ENCODE results near the gene PLEKHO2. TPM values are rescaled to one million over a fixed set of nuclear protein-coding genes. Genes with fewer than 3 reads are reported as not detected.

Gene PLEKHO2
- total RNA-seq, 1 experiment from 2014 or later = 4.5 TPM

DNA sequence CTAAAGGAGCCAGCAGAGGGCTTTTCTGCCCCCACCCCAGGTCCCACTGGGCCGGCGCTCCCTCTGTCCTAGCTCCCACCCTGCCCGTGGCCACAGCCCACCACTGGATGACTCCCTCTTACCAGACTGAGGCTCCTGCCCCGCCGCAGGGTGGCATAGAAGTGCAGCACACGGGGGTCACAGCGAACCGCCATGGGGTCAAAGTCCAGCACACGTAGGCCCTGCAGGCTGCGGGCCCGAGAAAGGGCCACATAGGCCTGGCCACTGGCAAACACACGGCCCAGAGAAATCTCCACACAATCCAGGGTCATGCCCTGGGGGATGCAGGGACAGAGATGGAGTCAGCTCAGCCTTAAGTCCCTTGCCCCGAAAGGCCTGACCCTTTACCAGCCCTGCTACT lies 25.3 kb upstream of the PLEKHO2 start:
- H3K4me1 Mint-ChIP-seq (ENCODE audit: low read depth, unreplicated experiment) = no peaks in the 10 kb centered on the region
- CTCF ChIA-PET = no interaction called here
- no peaks in the 10 kb centered on the region for H3K27me3 Mint-ChIP-seq (ENCODE audit: insufficient read depth, unreplicated experiment)
- Histone ChIP-seq H3K4me1 (no peaks in the 10 kb centered on the region), H3K4me3 (ENCODE audit: low read depth, low read length) (no peak overlapping the region), H3K36me3 (ENCODE audit: control insufficient read depth, insufficient read depth, low read length) (no peaks in the 10 kb centered on the region; the same call in 1 of the 2 replicates), H3K27me3 (replicated peaks; ENCODE audit: control insufficient read depth, insufficient read depth, low read length) (no peaks in the 10 kb centered on the region), H3K9me3 (no peaks in the 10 kb centered on the region)
- peaks cover 38% of the 10 kb centered on the region for H3K36me3 Mint-ChIP-seq (ENCODE audit: insufficient read depth, unreplicated experiment)
- BruUV-seq (replicated peaks) = no TSS peak
- DNase-seq = no peak
- TF ChIP-seq, protein P1, sequence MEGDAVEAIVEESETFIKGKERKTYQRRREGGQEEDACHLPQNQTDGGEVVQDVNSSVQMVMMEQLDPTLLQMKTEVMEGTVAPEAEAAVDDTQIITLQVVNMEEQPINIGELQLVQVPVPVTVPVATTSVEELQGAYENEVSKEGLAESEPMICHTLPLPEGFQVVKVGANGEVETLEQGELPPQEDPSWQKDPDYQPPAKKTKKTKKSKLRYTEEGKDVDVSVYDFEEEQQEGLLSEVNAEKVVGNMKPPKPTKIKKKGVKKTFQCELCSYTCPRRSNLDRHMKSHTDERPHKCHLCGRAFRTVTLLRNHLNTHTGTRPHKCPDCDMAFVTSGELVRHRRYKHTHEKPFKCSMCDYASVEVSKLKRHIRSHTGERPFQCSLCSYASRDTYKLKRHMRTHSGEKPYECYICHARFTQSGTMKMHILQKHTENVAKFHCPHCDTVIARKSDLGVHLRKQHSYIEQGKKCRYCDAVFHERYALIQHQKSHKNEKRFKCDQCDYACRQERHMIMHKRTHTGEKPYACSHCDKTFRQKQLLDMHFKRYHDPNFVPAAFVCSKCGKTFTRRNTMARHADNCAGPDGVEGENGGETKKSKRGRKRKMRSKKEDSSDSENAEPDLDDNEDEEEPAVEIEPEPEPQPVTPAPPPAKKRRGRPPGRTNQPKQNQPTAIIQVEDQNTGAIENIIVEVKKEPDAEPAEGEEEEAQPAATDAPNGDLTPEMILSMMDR (IDR thresholded peaks at IDR 0.05; ENCODE audit: insufficient read depth in 1 of 2, low read depth in 1 of 2, low read length in 1 of 2, severe bottlenecking in 1 of 2, unreplicated experiment in 1 of 2) = no peak
- intact Hi-C loops (cut with micrococcal nuclease; ENCODE audit: unreplicated experiment) = no loop called here
- no peak overlapping the region for H3K4me3 Mint-ChIP-seq (ENCODE audit: unreplicated experiment)
- no peak overlapping the region for H3K27ac Mint-ChIP-seq (ENCODE audit: unreplicated experiment)
- POLR2A ChIA-PET = no interaction called here
- H3K9me3 Mint-ChIP-seq (ENCODE audit: unreplicated experiment) = no peaks in the 10 kb centered on the region

DNA sequence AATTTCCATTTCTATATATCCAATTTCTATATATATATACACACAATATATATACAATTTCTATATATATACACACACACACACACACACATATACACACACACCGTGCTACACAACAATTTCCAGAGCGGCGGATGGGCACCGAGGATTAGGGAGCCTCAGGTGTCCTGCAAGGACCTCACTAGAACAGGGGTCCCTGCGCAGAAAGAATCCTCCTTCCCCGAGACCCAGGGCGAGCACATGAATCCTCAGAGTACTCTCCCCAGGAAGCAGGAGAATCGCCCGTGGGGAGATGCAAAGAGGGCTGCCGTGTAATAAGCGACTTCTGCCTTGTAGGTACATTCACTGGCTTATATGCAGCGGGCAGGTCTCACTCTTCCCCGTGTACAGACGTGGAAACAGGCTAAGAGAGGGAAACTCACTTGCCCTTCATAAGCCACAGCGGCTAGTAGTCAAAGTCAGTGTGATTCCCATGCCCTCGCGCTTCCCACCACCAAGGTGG lies 16.7 kb upstream of the PLEKHO2 start:
- Mint-ChIP-seq H3K4me1 (ENCODE audit: low read depth, unreplicated experiment) (no peaks in the 10 kb centered on the region), H3K27ac (ENCODE audit: unreplicated experiment) (peak overlapping the region; percentile 93), H3K4me3 (ENCODE audit: unreplicated experiment) (peak overlapping the region; percentile 75), H3K27me3 (ENCODE audit: insufficient read depth, unreplicated experiment) (no peaks in the 10 kb centered on the region), H3K9me3 (ENCODE audit: unreplicated experiment) (no peaks in the 10 kb centered on the region), H3K36me3 (ENCODE audit: insufficient read depth, unreplicated experiment) (peaks cover 32% of the 10 kb centered on the region)
- TF ChIP-seq, protein P1 (IDR thresholded peaks at IDR 0.05; ENCODE audit: insufficient read depth in 1 of 2, low read depth in 1 of 2, low read length in 1 of 2, severe bottlenecking in 1 of 2, unreplicated experiment in 1 of 2) = no peak
- H3K9me3 ChIP-seq = no peaks in the 10 kb centered on the region
- peaks cover 3% of the 10 kb centered on the region; the same call in 1 of the 2 replicates for H3K4me1 ChIP-seq
- no peaks in the 10 kb centered on the region for H3K27me3 ChIP-seq (replicated peaks; ENCODE audit: control insufficient read depth, insufficient read depth, low read length)
- peak in 1 of 2 experiments; percentile 25 for DNase-seq
- TSS peak; percentile 80 for BruUV-seq (replicated peaks)
- no peaks in the 10 kb centered on the region for H3K36me3 ChIP-seq (ENCODE audit: control insufficient read depth, insufficient read depth, low read length)
- peak overlapping the region; percentile 67 for H3K4me3 ChIP-seq (ENCODE audit: low read depth, low read length)
- intact Hi-C loops (cut with micrococcal nuclease; ENCODE audit: unreplicated experiment) = loop anchor here (1.0 kb wide), 1 partner anchor 10 kb away; no protein-coding TSS in a partner anchor
- CTCF ChIA-PET = interaction anchor here (0.6 to 1.0 kb wide), 5 partner anchors 15 to 625 kb away, joined by 3 to 4 read pairs (median 3); partner anchors contain the start of gene PLEKHO2
- POLR2A ChIA-PET = interaction anchor here (0.6 to 1.7 kb wide), 7 partner anchors 11 to 919 kb away, joined by 3 to 8 read pairs (median 5); partner anchors contain the start of gene PPIB

DNA sequence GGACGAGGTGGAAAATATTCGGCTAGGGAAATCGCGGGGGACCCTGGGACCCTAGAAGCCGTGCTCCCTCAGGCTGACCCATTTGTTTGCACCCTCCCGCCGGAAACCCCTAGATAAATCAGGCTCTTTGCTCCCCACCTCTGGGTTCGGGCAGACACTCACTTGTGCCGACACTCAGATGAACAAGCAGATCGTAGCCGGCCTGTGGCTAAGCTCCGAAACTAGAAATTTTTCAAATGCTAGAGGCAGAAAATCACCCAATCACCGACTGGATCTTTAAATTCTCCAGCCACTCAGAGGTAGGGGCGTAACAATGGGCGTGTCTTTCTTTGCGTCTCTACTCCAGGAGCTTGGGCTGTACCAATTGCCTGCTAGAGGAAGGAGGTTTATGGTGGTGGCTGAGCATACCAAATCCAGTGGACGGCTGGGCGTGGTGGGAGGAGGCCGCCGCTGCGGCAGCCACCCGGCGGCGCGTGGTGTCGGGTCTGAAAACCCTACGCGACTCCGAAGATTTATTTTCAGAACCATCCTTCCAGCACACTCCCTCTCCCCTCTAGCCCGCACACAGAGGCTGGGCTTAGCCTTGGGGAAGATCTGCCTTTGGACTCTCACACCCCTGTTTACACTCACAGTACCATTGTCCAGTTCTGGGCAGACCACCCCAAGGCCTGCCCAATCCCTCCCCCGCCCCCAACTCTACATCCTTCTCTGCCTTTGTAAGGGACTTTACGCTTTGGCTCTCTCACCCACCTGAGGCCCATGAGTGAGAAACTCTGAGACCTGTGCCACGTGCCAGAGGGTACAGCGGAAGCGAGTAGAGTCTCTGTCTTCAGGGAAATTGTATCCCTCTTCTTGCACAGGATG lies 16.1 kb upstream of the PLEKHO2 start, which contains the start of gene PIF1:
PIF1 (minus strand) TSS at position 217 of the 864 bp plus-strand sequence. CDS start 1,312 bp downstream, outside the sequence.
- H3K4me3 ChIP-seq (ENCODE audit: low read depth, low read length) = peak within 1 kb of the TSS; percentile 67
- ChIA-PET POLR2A (interaction anchor here (0.5 to 1.7 kb wide), 10 partner anchors 10 to 919 kb away, joined by 3 to 8 read pairs (median 5); partner anchors contain the start of genes PPIB and RNU5B-1), CTCF (interaction anchor here (0.6 to 1.0 kb wide), 7 partner anchors 10 to 625 kb away, joined by 3 to 4 read pairs (median 3); partner anchors contain the start of gene PLEKHO2)
- H3K27ac Mint-ChIP-seq (ENCODE audit: unreplicated experiment) = peak within 1 kb of the TSS; percentile 93
- H3K4me3 Mint-ChIP-seq (ENCODE audit: unreplicated experiment) = peak within 1 kb of the TSS; percentile 75
- H3K4me1 Mint-ChIP-seq (ENCODE audit: low read depth, unreplicated experiment) = no peaks in the 10 kb centered on the region
- H3K36me3 ChIP-seq (ENCODE audit: control insufficient read depth, insufficient read depth, low read length) = no peaks in the 10 kb centered on the region
- DNase-seq = peak; percentile 94 to 97
- H3K9me3 Mint-ChIP-seq (ENCODE audit: unreplicated experiment) = no peaks in the 10 kb centered on the region
- no peaks in the 10 kb centered on the region for H3K27me3 ChIP-seq (replicated peaks; ENCODE audit: control insufficient read depth, insufficient read depth, low read length)
- H3K4me1 ChIP-seq = peaks cover 3% of the 10 kb centered on the region; the same call in 1 of the 2 replicates
- TF ChIP-seq, protein P1 (IDR thresholded peaks at IDR 0.05; ENCODE audit: insufficient read depth in 1 of 2, low read depth in 1 of 2, low read length in 1 of 2, severe bottlenecking in 1 of 2, unreplicated experiment in 1 of 2) = no peak
- peaks cover 27% of the 10 kb centered on the region for H3K36me3 Mint-ChIP-seq (ENCODE audit: insufficient read depth, unreplicated experiment)
- H3K9me3 ChIP-seq = no peaks in the 10 kb centered on the region
- intact Hi-C loops (cut with micrococcal nuclease; ENCODE audit: unreplicated experiment) = loop anchor here (1.0 kb wide), 1 partner anchor 10 kb away; no protein-coding TSS in a partner anchor
- no peaks in the 10 kb centered on the region for H3K27me3 Mint-ChIP-seq (ENCODE audit: insufficient read depth, unreplicated experiment)
- TSS peak; percentile 72 for BruUV-seq (replicated peaks)
